ENCODE measurements around the gene PCDHB7.
"Not testable (repeated sequence)": the region's sequence is repeated elsewhere in the genome, so short reads cannot be mapped to it uniquely, and the experiment has no call there.

DNA sequence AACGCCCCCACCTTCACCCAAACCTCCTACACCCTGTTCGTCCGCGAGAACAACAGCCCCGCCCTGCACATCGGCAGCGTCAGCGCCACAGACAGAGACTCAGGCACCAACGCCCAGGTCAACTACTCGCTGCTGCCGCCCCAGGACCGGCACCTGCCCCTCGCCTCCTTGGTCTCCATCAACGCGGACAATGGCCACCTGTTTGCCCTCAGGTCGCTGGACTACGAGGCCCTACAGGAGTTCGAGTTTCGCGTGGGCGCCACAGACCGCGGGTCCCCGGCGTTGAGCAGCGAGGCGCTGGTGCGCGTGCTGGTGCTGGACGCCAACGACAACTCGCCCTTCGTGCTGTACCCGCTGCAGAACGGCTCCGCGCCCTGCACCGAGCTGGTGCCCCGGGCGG, 52.4 kb downstream of the PCDHB7 start:
- TF ChIP-seq POLR2A (IDR thresholded peaks at IDR 0.05; ENCODE audit: low read depth, low read length); POLR2AphosphoS5 (IDR thresholded peaks at IDR 0.05; ENCODE audit: low read depth, low read length); TAF1 (IDR thresholded peaks at IDR 0.05; ENCODE audit: borderline replicate concordance, low read depth, low read length): not testable (repeated sequence)

Measured in GM12892 (cell line).